GM18870 (cell line): ENCODE data around the gene YPEL3.
"Not testable (repeated sequence)": the region's sequence is repeated elsewhere in the genome, so short reads cannot be mapped to it uniquely, and the experiment has no call there.

Experiments
- ATAC-seq: cut with Tn5 transposase; IDR thresholded peaks from one replicate; pipeline ENCODE4 v1.9.1; 2021; ENCODE audit warnings: moderate library complexity; ENCODE audit not compliant: unreplicated experiment

Gene YPEL3

GRCh38 chr16:30117768-30118167 lies 21.8 kb upstream of the YPEL3 start:
- ATAC-seq: no peak

- ATAC-seq: no peak
Observed at GRCh38 chr16:30116291-30117207, 20.5 kb upstream of the YPEL3 start.

DNA sequence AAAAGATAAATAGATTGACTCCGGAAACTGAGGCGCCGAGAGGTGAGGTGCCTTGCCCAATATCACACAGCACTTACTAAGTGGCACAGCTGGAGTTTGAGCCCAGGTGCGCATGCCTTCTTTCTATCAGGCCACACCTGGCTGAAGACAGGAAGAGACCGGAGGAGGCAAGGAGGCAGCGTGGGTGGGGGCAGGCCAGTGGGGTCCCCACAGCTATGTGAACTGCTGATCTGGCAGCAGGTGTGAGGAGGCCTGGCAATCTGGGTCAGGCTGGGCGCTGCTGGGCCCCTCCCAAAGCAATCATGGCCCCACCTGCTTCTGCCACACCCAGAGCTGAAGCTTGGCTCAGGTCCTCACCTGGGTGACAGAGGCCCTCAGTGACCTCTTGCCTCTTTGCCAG lies 19.2 kb upstream of the YPEL3 start:
- no peak for ATAC-seq

GRCh38 chr16:30114833-30115232 lies 18.8 kb upstream of the YPEL3 start:
- ATAC-seq: not testable (repeated sequence)

GRCh38 chr16:30114411-30114810 lies 18.4 kb upstream of the YPEL3 start:
- ATAC-seq: no peak

DNA sequence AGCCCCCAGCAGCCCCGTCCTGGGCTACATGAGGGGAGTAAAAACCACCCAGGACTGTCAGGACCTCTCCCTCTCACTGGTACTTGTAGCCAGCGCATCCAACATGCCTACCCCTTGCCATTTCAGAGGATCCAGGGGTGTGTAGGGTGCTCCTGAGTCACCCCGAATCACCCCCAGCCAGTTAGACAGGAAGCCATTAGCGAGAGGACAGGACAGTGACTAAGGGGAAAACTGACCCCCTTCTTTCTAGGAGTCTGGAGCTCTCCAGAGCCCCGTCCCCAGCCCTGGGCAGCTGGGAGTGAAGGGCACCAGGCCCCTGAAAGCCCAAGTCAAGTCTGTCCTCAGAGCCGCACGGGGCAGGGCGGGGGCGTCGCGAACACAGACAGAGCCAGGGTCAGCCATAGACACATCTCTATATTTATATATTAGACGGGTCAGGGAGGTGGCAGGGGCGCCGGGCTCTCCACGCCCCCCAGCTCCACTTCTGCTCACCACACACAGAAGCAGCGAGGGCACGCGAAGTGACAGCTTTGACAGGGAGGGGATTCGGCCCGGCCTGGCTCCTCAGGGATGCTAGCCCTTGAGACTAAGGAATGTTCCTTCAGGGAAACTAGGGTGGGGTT lies 17.8 kb upstream of the YPEL3 start:
- ATAC-seq: no peak

- no peak for ATAC-seq
Observed at GRCh38 chr16:30113031-30113710, 17.2 kb upstream of the YPEL3 start, which contains the start of gene GDPD3. Gene GDPD3 (minus strand): TSS chr16:30113537. CDS start chr16:30113478, 59 bp downstream.

DNA sequence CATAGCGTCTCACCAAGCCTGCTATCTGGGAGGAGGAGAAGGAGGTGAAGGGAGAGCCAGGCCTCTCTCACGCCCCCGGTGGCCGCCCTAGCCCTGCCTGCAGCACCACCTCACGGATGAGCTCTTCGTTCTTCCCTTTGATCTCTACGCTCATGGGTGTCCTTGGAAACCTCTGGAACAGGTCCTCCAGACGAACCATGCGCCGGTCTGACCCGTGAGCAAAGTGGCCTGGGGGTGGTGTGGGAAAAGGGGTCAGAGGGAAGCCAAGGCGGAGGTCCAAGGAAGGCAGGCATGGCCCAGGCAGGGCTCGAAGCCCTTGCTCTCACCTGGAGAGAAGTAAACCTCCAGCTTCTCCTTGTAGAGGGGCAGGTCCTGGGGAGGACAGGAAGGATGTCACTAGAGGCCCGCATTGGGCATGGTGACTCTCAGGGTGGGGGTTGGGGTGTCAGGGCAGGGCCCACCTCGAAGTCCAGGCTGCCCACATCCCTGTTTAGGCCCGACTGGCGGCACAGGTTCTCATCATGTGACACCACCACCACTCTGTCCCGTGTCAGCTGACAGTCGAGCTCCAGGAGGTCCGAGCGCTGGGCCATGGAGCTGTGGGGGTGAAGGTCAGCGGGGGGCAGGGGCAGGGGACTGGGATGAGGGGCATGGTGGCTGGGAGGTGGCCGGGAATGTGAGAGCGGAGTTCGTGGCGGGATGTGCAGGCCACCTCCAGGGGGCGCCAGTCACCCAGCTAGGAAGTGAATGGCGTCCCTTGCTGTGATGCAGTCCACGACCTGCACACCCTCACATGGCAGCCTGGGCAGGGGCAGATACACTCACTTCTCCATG lies 16.4 kb upstream of the YPEL3 start:
- no peak for ATAC-seq

- no peak for ATAC-seq
Observed at GRCh38 chr16:30110661-30111060, 14.6 kb upstream of the YPEL3 start.

DNA sequence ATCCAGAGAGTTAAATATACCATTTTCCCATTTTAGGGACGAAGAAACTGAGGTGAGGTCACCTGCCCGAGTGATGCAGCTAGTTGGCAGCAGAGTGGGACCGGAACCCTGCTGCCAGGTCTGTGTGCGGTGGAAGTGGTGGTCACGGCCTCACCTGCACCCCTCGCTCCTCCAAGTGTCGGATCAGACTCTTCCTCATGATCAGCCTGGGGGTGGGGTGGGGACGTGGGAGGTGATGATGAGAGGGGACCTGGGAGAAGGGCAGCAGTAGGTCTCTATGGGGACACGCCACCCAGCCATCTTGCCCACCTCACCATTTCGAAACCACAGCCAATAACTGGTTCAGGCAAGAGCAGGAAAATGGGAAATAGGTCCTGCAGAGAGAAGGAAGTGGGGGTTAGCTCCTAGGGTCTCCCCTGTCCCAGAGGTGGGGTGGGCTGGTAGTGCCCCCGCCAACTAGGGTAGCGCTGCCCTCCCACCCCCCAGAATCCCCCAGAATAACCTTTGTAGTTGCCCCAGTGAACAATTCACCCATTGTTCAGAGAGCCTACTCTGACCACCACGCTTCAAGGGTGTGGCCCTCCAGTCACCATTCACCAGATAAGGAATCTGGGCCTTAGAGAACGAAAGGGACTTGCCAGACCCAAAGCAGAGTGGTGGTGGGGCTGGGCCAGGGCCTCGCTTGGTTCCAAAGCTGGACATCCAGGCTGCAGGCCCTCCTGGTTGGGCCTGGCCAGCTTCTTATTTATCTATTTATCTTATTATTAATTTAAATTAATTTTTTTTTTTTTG lies 12.2 kb upstream of the YPEL3 start:
- ATAC-seq: no peak

GRCh38 chr16:30104492-30104891 lies 8.5 kb upstream of the YPEL3 start:
- ATAC-seq: no peak

DNA sequence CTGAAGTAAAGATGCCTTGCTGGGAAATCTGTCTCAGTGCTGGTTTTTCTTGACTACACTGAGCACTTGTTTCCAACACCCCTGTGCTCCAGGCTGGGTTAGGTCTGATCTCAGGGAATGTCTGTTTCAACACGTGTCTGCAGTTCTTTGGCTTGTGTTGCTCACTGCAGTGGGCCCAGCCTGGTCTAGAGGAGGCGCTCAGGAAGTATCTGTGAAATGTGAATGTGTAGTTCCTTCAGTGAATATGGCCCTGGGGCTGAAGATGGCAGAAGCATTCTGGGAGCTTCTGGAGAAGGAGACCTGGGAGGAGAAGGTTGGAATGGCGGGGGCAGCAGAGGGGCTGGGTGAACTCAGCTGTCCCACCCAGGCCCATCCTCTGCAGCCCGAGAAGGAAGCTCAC lies 8.1 kb upstream of the YPEL3 start:
- ATAC-seq: no peak

- no peak for ATAC-seq
Observed at GRCh38 chr16:30096862-30097563, 1.0 kb upstream of the YPEL3 start.

DNA sequence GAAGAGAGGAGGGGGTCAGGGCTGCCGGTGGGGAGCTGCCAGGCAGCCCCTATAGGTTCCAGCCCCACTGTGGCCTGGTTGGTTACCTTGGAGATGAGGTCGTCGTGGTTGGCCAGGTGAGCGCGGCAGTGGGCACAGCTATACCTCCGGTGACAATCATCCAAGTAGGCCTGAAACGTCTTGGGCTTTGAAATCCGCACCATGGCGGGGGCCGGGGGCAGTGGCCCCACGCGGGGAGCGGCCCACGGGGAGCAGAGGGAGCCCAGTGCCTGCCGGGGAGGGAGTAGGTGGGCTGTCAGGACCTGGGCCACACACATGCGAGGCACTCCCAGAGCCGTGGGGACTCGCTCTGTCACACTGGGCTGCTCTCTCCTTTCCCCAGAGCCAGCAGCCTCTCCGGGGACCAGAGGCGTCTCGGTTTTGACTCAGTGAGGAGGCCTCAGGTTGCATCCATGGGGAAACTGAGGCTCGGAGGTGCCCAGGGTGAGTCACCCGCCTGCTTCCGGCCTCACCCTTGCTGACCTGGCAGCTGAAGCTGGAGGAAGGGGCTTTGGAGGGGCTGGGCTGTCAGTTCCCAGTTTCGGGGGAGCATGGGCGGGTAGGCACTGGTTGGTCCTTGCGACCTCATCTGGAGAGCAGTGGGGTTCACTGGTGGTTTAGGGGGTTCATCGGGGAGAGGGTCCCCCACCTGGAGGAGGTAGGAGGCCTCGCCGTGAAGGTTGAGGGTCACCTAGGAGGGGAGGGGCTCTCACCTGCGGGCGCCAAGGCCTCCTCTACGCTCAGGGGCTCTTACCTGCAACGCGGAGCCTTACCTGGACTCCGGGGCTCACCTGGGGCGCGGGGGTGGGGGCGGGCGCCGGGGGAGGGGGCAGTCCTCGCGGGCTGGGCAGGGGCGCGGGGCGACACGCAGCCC lies 591 bp downstream of the YPEL3 start:
- ATAC-seq: no peak

DNA sequence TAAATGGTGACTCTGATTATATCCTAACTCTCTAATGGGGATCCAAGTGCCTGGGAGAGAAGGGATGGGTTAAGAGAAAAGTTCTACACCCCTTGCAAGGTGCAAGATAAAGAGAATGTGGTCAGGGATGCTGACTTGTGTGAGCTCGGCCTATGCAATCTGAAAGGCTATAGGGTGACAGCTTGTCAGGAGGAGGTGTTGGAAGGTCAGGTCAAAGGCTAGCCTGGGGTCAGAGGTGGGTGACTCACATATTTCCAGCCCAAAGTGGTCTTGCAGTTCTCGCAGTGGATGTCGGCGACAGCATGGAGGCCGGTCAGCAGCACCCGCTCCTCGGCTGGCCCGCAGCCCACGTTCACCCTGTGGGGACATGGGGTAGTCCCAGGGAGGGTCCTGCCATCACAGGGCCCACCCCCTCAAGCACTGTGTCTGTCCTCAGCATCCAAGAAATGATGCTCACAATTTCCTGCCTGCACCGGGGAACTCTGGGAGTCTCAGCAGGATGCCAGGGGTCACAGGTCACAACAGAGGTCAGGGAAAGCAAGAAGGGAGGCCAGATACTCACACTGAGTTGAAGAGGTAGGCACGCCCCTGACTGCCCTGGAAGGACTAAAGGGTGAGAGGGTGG lies 1.4 kb downstream of the YPEL3 start:
- ATAC-seq: no peak

GRCh38 chr16:30092373-30093010 lies 3.5 kb downstream of the YPEL3 start:
- ATAC-seq: peak; percentile 45
